GM23338 (cell line): ENCODE results near the gene CRACR2B. TPM values are rescaled to one million over a fixed set of nuclear protein-coding genes. Genes with fewer than 3 reads are reported as not detected.

Experiments used
- EZH2 ChIP-seq: fragments of 200-600 bp; sonication (generic); IDR thresholded peaks from one replicate; pipeline ENCODE4 v1.8.0; 2017; ENCODE audit warnings: antibody characterized with exemption, mild to moderate bottlenecking, low read depth; ENCODE audit not compliant: unreplicated experiment
- JUNB ChIP-seq: IDR thresholded peaks from one replicate; pipeline ENCODE4 v1.6.1; 2016; ENCODE audit warnings: antibody characterized with exemption; ENCODE audit not compliant: unreplicated experiment
- POLR2AphosphoS5 ChIP-seq: IDR thresholded peaks from 2 replicates; pipeline ENCODE4 v1.6.1; 2016; ENCODE audit warnings: antibody characterized with exemption, low read depth
- REST ChIP-seq: IDR thresholded peaks from one replicate; pipeline ENCODE4 v1.6.1; 2018; ENCODE audit warnings: antibody characterized with exemption; ENCODE audit not compliant: unreplicated experiment
- ZNF462 ChIP-seq: fragments of 250-450 bp; sonication (Bioruptor Pico); IDR thresholded peaks from 2 replicates; pipeline ENCODE4 v1.5.0; 2020; ENCODE audit warnings: mild to moderate bottlenecking, moderate library complexity
- polyA plus RNA-seq: library from polyadenylated mRNA; unstranded; fragments of >200 nt; fragmentation: Nextera tagmentation; extraction: Ambion mirVana; gene quantifications from 2 replicates; pipeline ENCODE4 v1.2.1, GENCODE V29; 2016
- total RNA-seq: library from RNA; depleted of rRNA; stranded (reverse); fragments of >200 nt; shearing (Covaris generic); gene quantifications from 2 replicates; pipeline ENCODE4 v1.2.3, GENCODE V29; 2014

Gene CRACR2B
- total and polyA plus RNA-seq, 2 experiments from 2014 or later: 55.9 to 64.1 TPM

- TF ChIP-seq ZNF462 (CRISPR knock-in tag) (no peak), REST (no peak), POLR2AphosphoS5 (no peak), JUNB (no peak), EZH2 (no peak)
Observed at GRCh38 chr11:789943-790342, 37.8 kb upstream of the CRACR2B start, which contains the start of gene CEND1 (continued).
